HepG2 (cell line): ENCODE results near the gene OR5L2.

Experiments used
- CTCF ChIP-seq: sonication (generic); formaldehyde crosslinking; IDR thresholded peaks from 2 replicates; pipeline ENCODE4 v1.5.0; 2020; ENCODE audit warnings: mild to moderate bottlenecking, missing genetic modification reagents, moderate library complexity
- GABPB1 ChIP-seq: IDR thresholded peaks from 2 replicates; pipeline ENCODE4 v1.6.1; 2016; ENCODE audit warnings: mild to moderate bottlenecking, missing genetic modification reagents, moderate library complexity, missing compliant biosample characterization
- HNF4G ChIP-seq, 2 experiments: sonication (generic) in 1 of 2; formaldehyde crosslinking in 1 of 2; IDR thresholded peaks; 2 replicates each; pipeline versions ENCODE4 v1.4.0 to v1.6.1; 2011 to 2020; ENCODE audit warnings: borderline replicate concordance in 2 of 2, low read depth in 2 of 2, mild to moderate bottlenecking in 2 of 2, low read length in 1 of 2, missing genetic modification reagents in 1 of 2, moderate library complexity in 1 of 2
- NFE2L1 ChIP-seq: sonication (generic); formaldehyde crosslinking; IDR thresholded peaks from 2 replicates; pipeline ENCODE4 v1.4.0; 2020; ENCODE audit warnings: missing genetic modification reagents, mild to moderate bottlenecking, borderline replicate concordance
- U2AF2 ChIP-seq: fragments of 200-400 bp; formaldehyde crosslinking; IDR thresholded peaks from 2 replicates; pipeline ENCODE4 v1.6.1; 2017; ENCODE audit warnings: low read depth, mild to moderate bottlenecking, low read length
- TF ChIP-seq, protein P1 (sequence below), 2 experiments: IDR thresholded peaks; 2 replicates each; pipeline ENCODE4 v1.6.1; 2011 to 2012; ENCODE audit warnings: low read length in 2 of 2, borderline replicate concordance in 1 of 2, low read depth in 1 of 2, mild to moderate bottlenecking in 1 of 2, moderate library complexity in 1 of 2

DNA sequence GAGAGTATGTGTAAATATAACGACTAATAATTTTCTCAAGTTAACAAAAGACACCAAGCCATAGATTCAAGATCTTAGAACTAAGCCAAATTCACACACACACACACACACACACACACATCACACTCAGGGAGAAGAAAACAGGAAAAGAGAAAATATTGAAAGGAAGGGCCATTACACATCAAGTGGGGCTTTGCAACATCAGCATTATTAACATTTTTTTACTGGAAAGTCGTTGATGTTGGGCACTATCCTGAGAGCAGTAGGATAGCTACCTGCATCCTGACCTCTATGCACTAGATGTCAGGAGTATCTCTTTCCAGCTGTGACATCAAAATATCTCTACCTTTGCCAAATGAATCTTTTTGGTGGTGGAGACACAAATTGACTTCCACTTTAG lies 20.4 kb downstream of the OR5L2 start:
- TF ChIP-seq GABPB1 (CRISPR knock-in tag) = no peak
- TF ChIP-seq HNF4G (IDR thresholded peaks at IDR 0.05; ENCODE audit: borderline replicate concordance, low read depth, low read length) = no peak
- TF ChIP-seq HNF4G (CRISPR knock-in tag; IDR thresholded peaks at IDR 0.05; ENCODE audit: borderline replicate concordance, low read depth) = no peak
- no peak for TF ChIP-seq U2AF2
- TF ChIP-seq NFE2L1 = no peak
- TF ChIP-seq, protein P1, sequence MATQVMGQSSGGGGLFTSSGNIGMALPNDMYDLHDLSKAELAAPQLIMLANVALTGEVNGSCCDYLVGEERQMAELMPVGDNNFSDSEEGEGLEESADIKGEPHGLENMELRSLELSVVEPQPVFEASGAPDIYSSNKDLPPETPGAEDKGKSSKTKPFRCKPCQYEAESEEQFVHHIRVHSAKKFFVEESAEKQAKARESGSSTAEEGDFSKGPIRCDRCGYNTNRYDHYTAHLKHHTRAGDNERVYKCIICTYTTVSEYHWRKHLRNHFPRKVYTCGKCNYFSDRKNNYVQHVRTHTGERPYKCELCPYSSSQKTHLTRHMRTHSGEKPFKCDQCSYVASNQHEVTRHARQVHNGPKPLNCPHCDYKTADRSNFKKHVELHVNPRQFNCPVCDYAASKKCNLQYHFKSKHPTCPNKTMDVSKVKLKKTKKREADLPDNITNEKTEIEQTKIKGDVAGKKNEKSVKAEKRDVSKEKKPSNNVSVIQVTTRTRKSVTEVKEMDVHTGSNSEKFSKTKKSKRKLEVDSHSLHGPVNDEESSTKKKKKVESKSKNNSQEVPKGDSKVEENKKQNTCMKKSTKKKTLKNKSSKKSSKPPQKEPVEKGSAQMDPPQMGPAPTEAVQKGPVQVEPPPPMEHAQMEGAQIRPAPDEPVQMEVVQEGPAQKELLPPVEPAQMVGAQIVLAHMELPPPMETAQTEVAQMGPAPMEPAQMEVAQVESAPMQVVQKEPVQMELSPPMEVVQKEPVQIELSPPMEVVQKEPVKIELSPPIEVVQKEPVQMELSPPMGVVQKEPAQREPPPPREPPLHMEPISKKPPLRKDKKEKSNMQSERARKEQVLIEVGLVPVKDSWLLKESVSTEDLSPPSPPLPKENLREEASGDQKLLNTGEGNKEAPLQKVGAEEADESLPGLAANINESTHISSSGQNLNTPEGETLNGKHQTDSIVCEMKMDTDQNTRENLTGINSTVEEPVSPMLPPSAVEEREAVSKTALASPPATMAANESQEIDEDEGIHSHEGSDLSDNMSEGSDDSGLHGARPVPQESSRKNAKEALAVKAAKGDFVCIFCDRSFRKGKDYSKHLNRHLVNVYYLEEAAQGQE (IDR thresholded peaks at IDR 0.05; ENCODE audit: borderline replicate concordance in 1 of 2, low read depth in 1 of 2, low read length in 2 of 2) = no peak
- TF ChIP-seq CTCF (CRISPR knock-in tag) = no peak
